ENCODE measurements around the gene LIPF.
A peak's percentile ranks its signal among the peaks of the same experiment; 100 is the strongest.
"Not testable (repeated sequence)": the region's sequence is repeated elsewhere in the genome, so short reads cannot be mapped to it uniquely, and the experiment has no call there.

Gene LIPF

GRCh38 chr10:88702848-88703597 is 38.8 kb downstream of the LIPF start:
- Histone ChIP-seq H2BK120ac (ENCODE audit: low read depth, low read length) (no peak overlapping the region), H3K4ac (ENCODE audit: low read depth, low read length) (no peak overlapping the region), H3K9ac (ENCODE audit: low read length) (no peak overlapping the region), H3K4me3 (ENCODE audit: low read length) (no peak overlapping the region), H2BK15ac (replicated peaks; ENCODE audit: low read depth) (no peak overlapping the region), H3K18ac (ENCODE audit: low read length) (no peak overlapping the region), H3K27me3 (ENCODE audit: insufficient read depth, low read length, poor library complexity) (peaks cover 11% of the 10 kb centered on the region), H3K23ac (ENCODE audit: low read length) (no peak overlapping the region), H3K79me2 (ENCODE audit: control insufficient read depth, insufficient read depth, low read length) (no peaks in the 10 kb centered on the region), H3K36me3 (ENCODE audit: control insufficient read depth, insufficient read depth, low read length) (no peaks in the 10 kb centered on the region), H3K79me1 (ENCODE audit: low read length) (no peaks in the 10 kb centered on the region), H2BK5ac (ENCODE audit: low read length) (no peak overlapping the region), H4K8ac (ENCODE audit: low read depth, low read length) (no peak overlapping the region), H4K5ac (ENCODE audit: low read length) (no peak overlapping the region), H3K27ac (ENCODE audit: low read depth, low read length) (no peak overlapping the region), H2AK5ac (ENCODE audit: low read length) (no peak overlapping the region), H3K4me2 (ENCODE audit: low read length) (no peak overlapping the region), H3K4me1 (ENCODE audit: control insufficient read depth, low read depth, low read length) (peaks cover 2% of the 10 kb centered on the region), H3K56ac (ENCODE audit: low read length) (no peak overlapping the region)
- peak; percentile 94 for DNase-seq
- no CpG with 5 or more reads among the region's 4 CpGs for WGBS (ENCODE audit: extremely low coverage, insufficient coverage, low lambda C conversion rate)

DNA sequence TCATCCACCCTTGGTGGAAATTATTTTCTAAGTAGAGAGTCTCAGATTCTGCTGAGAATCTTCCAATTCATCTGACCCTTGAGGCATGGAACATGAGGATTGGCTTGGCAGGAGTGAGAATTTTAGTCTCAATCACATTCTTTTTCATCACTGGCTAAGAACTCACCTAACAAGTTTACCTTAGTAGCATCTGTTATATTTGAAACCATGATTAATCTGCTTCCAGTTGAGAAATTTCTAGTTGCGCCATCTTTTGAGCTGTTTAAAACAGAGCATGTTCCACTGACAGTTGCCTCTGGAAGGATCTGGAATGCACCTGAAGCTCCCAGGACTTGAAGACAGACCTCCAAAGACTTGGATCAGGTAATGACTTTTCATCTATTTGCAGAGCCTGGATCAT is 41.7 kb downstream of the LIPF start, which contains the start of gene LIPK:
LIPK (plus strand) TSS at position 292 of the 400 bp plus-strand sequence. CDS start 18,295 bp downstream, outside the sequence.
- Histone ChIP-seq H3K4me1 (ENCODE audit: control insufficient read depth, low read depth, low read length) (peaks cover 2% of the 10 kb centered on the region), H4K8ac (ENCODE audit: low read depth, low read length) (no peak within 1 kb of the TSS), H3K4me2 (ENCODE audit: low read length) (no peak within 1 kb of the TSS), H3K27me3 (ENCODE audit: insufficient read depth, low read length, poor library complexity) (no peaks in the 10 kb centered on the region), H3K79me2 (ENCODE audit: control insufficient read depth, insufficient read depth, low read length) (no peaks in the 10 kb centered on the region), H3K4me3 (ENCODE audit: low read length) (no peak within 1 kb of the TSS), H4K5ac (ENCODE audit: low read length) (no peak within 1 kb of the TSS), H3K56ac (ENCODE audit: low read length) (no peak within 1 kb of the TSS), H2BK15ac (replicated peaks; ENCODE audit: low read depth) (no peak within 1 kb of the TSS), H2BK5ac (ENCODE audit: low read length) (no peak within 1 kb of the TSS), H3K79me1 (ENCODE audit: low read length) (no peaks in the 10 kb centered on the region), H2AK5ac (ENCODE audit: low read length) (no peak within 1 kb of the TSS), H3K18ac (ENCODE audit: low read length) (no peak within 1 kb of the TSS), H3K23ac (ENCODE audit: low read length) (no peak within 1 kb of the TSS), H2BK120ac (ENCODE audit: low read depth, low read length) (no peak within 1 kb of the TSS), H3K9ac (ENCODE audit: low read length) (no peak within 1 kb of the TSS), H3K4ac (ENCODE audit: low read depth, low read length) (no peak within 1 kb of the TSS), H3K36me3 (ENCODE audit: control insufficient read depth, insufficient read depth, low read length) (no peaks in the 10 kb centered on the region), H3K27ac (ENCODE audit: low read depth, low read length) (no peak within 1 kb of the TSS)
- DNase-seq, result no peak
- no CpG with 5 or more reads among the region's 1 CpG for WGBS (ENCODE audit: extremely low coverage, insufficient coverage, low lambda C conversion rate)

DNA sequence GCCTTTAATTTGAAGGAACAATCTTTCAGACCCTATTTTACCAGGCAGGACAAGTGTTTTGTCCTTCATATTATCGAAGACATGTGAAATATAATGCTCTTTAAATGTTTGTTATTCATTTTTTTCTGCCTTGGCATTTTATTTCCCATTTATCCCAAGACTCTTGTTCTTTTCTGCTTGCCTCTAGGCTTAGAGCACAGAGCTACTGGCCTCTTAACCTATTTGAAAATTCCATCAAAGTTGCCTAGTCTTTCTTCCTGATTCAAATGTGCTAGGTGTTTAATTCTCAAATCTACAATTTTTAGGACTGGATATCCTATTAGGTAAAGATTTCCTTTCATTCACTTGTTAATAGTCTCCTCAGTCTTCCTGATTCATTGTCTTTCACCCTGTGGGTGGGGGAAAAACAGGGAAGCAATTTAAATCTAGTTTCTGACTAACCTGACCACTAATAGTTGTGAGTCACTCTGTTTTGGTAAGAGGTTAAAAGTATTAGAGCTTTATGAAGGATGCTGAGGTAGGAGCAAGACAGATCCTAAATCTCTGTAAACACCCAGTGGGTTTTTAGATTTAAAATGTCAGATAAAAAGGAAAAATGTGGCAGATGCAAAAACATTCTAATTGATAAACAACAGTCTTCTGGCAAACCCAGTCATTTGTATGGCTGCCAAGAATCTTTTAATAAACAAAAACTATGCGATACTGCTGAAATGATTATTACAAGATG is 43.4 kb downstream of the LIPF start:
- H3K27ac ChIP-seq (ENCODE audit: low read depth, low read length), result no peak overlapping the region
- H2BK5ac ChIP-seq (ENCODE audit: low read length), result no peak overlapping the region
- H2BK120ac ChIP-seq (ENCODE audit: low read depth, low read length), result no peak overlapping the region
- H4K8ac ChIP-seq (ENCODE audit: low read depth, low read length), result no peak overlapping the region
- DNase-seq, result peak; percentile 35
- H3K4me3 ChIP-seq (ENCODE audit: low read length), result no peak overlapping the region
- WGBS (ENCODE audit: extremely low coverage, insufficient coverage, low lambda C conversion rate), result no CpG with 5 or more reads among the region's 2 CpGs
- H3K4me1 ChIP-seq (ENCODE audit: control insufficient read depth, low read depth, low read length), result peaks cover 2% of the 10 kb centered on the region
- no peak overlapping the region for H2BK15ac ChIP-seq (replicated peaks; ENCODE audit: low read depth)
- H3K4ac ChIP-seq (ENCODE audit: low read depth, low read length), result no peak overlapping the region
- no peak overlapping the region for H3K56ac ChIP-seq (ENCODE audit: low read length)
- no peak overlapping the region for H3K18ac ChIP-seq (ENCODE audit: low read length)
- no peaks in the 10 kb centered on the region for H3K36me3 ChIP-seq (ENCODE audit: control insufficient read depth, insufficient read depth, low read length)
- H3K4me2 ChIP-seq (ENCODE audit: low read length), result no peak overlapping the region
- no peaks in the 10 kb centered on the region for H3K79me1 ChIP-seq (ENCODE audit: low read length)
- H3K79me2 ChIP-seq (ENCODE audit: control insufficient read depth, insufficient read depth, low read length), result no peaks in the 10 kb centered on the region
- no peak overlapping the region for H3K23ac ChIP-seq (ENCODE audit: low read length)
- no peak overlapping the region for H2AK5ac ChIP-seq (ENCODE audit: low read length)
- H3K9ac ChIP-seq (ENCODE audit: low read length), result no peak overlapping the region
- no peak overlapping the region for H4K5ac ChIP-seq (ENCODE audit: low read length)
- no peaks in the 10 kb centered on the region for H3K27me3 ChIP-seq (ENCODE audit: insufficient read depth, low read length, poor library complexity)

DNA sequence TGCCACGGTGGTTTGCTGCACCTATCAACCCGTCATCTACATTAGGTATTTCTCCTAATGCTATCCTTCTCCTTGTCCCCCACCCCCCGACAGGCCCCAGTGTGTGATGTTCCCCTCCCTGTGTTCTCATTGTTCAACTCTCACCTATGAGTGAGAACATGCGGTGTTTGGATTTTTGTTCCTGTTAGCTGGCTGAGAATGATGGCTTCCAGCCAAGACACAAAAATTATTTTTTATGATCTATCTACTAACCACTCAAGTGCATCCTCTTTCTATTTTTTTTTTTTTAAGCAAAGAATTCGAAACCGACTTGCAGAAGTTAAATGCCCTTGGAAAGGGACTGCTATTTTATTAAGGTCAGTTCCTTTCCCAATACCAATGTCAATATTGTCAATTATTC is 45.1 kb downstream of the LIPF start:
- not testable (repeated sequence) for H4K8ac ChIP-seq (ENCODE audit: low read depth, low read length); H2BK120ac ChIP-seq (ENCODE audit: low read depth, low read length); H3K79me2 ChIP-seq (ENCODE audit: control insufficient read depth, insufficient read depth, low read length); H2BK5ac ChIP-seq (ENCODE audit: low read length); H3K4ac ChIP-seq (ENCODE audit: low read depth, low read length); H2AK5ac ChIP-seq (ENCODE audit: low read length); H3K27ac ChIP-seq (ENCODE audit: low read depth, low read length); DNase-seq; H3K56ac ChIP-seq (ENCODE audit: low read length); H3K9ac ChIP-seq (ENCODE audit: low read length); H3K27me3 ChIP-seq (ENCODE audit: insufficient read depth, low read length, poor library complexity); H3K23ac ChIP-seq (ENCODE audit: low read length); H3K4me1 ChIP-seq (ENCODE audit: control insufficient read depth, low read depth, low read length); H3K4me2 ChIP-seq (ENCODE audit: low read length); H3K18ac ChIP-seq (ENCODE audit: low read length); H4K5ac ChIP-seq (ENCODE audit: low read length); H3K36me3 ChIP-seq (ENCODE audit: control insufficient read depth, insufficient read depth, low read length); H3K4me3 ChIP-seq (ENCODE audit: low read length); H3K79me1 ChIP-seq (ENCODE audit: low read length); H2BK15ac ChIP-seq (replicated peaks; ENCODE audit: low read depth)
- no CpG with 5 or more reads among the region's 6 CpGs for WGBS (ENCODE audit: extremely low coverage, insufficient coverage, low lambda C conversion rate)

GRCh38 chr10:88715517-88715916 is 51.3 kb downstream of the LIPF start:
- H4K5ac ChIP-seq (ENCODE audit: low read length), result no peak overlapping the region
- H3K4me2 ChIP-seq (ENCODE audit: low read length), result no peak overlapping the region
- H3K23ac ChIP-seq (ENCODE audit: low read length), result no peak overlapping the region
- H2AK5ac ChIP-seq (ENCODE audit: low read length), result no peak overlapping the region
- H3K27me3 ChIP-seq (ENCODE audit: insufficient read depth, low read length, poor library complexity), result no peaks in the 10 kb centered on the region
- no peak overlapping the region for H3K27ac ChIP-seq (ENCODE audit: low read depth, low read length)
- no peak overlapping the region for H4K8ac ChIP-seq (ENCODE audit: low read depth, low read length)
- WGBS (ENCODE audit: extremely low coverage, insufficient coverage, low lambda C conversion rate), result no CpG with 5 or more reads among the region's 1 CpG
- no peaks in the 10 kb centered on the region for H3K79me2 ChIP-seq (ENCODE audit: control insufficient read depth, insufficient read depth, low read length)
- no peak overlapping the region for H2BK120ac ChIP-seq (ENCODE audit: low read depth, low read length)
- no peak overlapping the region for H3K9ac ChIP-seq (ENCODE audit: low read length)
- no peak overlapping the region for H3K18ac ChIP-seq (ENCODE audit: low read length)
- no peak overlapping the region for H2BK5ac ChIP-seq (ENCODE audit: low read length)
- no peak overlapping the region for H3K56ac ChIP-seq (ENCODE audit: low read length)
- no peak overlapping the region for H3K4ac ChIP-seq (ENCODE audit: low read depth, low read length)
- no peak overlapping the region for H2BK15ac ChIP-seq (replicated peaks; ENCODE audit: low read depth)
- no peak for DNase-seq
- H3K79me1 ChIP-seq (ENCODE audit: low read length), result no peaks in the 10 kb centered on the region
- H3K4me1 ChIP-seq (ENCODE audit: control insufficient read depth, low read depth, low read length), result no peaks in the 10 kb centered on the region
- H3K36me3 ChIP-seq (ENCODE audit: control insufficient read depth, insufficient read depth, low read length), result no peaks in the 10 kb centered on the region
- H3K4me3 ChIP-seq (ENCODE audit: low read length), result no peak overlapping the region

Measured in mesendoderm (in vitro differentiated cells).